Measurements from ENCODE around the gene TNFRSF14.

DNA sequence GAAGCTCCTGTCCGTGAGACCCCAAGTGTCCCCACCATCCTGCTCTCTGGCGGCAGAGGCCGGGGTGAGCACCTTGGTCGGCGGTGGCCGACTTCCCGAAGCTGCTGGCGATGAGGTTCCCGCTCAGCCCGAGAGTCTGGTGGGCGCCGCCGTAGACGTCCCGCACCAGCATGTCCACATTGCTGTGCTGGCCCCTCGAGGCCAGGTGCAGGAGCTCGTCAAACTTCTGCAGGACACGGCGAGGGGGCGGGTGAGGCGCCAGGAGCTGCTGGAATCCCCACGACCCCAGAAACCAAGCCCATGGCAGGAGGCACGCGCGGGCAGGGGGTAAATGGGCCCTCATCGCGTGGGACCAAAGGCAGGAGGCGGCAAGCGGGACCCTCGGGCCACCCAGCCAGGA is 36.4 kb upstream of the TNFRSF14 start:
- TF ChIP-seq, protein P1, sequence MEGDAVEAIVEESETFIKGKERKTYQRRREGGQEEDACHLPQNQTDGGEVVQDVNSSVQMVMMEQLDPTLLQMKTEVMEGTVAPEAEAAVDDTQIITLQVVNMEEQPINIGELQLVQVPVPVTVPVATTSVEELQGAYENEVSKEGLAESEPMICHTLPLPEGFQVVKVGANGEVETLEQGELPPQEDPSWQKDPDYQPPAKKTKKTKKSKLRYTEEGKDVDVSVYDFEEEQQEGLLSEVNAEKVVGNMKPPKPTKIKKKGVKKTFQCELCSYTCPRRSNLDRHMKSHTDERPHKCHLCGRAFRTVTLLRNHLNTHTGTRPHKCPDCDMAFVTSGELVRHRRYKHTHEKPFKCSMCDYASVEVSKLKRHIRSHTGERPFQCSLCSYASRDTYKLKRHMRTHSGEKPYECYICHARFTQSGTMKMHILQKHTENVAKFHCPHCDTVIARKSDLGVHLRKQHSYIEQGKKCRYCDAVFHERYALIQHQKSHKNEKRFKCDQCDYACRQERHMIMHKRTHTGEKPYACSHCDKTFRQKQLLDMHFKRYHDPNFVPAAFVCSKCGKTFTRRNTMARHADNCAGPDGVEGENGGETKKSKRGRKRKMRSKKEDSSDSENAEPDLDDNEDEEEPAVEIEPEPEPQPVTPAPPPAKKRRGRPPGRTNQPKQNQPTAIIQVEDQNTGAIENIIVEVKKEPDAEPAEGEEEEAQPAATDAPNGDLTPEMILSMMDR (conservative IDR thresholded peaks at IDR 0.05; ENCODE audit: low read length) = no peak
- no peak for TF ChIP-seq EZH2phosphoT487 (IDR thresholded peaks at IDR 0.05; ENCODE audit: borderline replicate concordance, low read depth, low read length)
